Hepatocyte (in vitro differentiated cells): ENCODE data around the gene GPN3.

Experiments used
- EZH2 ChIP-seq: fragments of 200-600 bp; sonication (generic); IDR thresholded peaks from 2 replicates; pipeline ENCODE4 v1.6.1; 2016; ENCODE audit warnings: antibody characterized with exemption, mild to moderate bottlenecking, borderline replicate concordance
- TF ChIP-seq, protein P1 (sequence below): fragments of 200-600 bp; sonication (generic); IDR thresholded peaks from 2 replicates; pipeline ENCODE4 v1.5.1; 2016; ENCODE audit warnings: antibody characterized with exemption, mild to moderate bottlenecking; ENCODE audit not compliant: poor library complexity

DNA sequence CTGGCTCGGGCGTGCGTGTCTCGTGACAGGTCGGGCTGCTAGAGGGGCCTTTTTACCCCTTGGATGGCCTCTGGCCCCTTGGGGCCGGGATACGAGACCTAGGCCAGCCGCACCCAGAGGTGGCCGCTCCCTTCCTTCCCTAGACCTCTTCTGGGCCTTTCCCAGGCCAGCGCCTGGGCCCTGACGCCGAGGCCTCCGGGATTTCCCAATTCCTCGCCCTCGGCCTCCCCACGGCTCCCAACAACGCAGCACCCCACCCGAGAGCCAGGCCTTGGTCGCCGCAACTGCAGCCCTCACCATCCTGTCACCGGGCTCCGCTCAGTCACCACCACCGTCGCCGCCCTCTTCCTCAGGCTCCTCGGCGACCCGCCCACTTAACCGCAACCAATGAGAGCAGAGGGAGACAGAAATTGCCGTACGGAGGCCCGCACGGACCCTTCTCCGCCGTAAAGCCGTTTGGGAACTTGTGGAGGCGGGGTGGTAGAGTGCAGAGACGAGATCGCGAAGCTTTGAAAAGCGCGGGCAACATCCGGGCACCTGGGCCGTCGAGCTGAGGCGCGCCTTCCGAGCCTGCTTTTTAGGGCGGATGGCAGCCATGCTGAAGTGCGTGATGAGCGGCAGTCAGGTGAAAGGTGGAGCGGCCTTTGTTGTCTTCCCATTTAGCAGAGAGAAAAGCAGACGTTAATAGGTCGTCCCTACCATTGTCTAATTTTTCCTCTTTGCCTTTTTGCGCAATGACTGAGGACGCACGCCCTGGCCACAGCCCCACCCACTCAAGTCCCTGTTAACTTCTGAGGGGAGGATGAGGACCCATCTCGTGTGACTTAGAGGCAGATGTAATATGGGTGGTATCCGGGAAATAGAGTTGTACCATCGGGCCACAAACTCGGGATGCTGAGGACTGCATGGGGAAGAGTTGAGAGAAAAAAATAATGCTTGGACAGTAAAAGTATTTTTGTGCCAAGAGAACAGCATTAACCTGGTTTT, 34.0 kb upstream of the GPN3 start, which contains the start of the genes RAD9B and VPS29:
- TF ChIP-seq, protein P1, sequence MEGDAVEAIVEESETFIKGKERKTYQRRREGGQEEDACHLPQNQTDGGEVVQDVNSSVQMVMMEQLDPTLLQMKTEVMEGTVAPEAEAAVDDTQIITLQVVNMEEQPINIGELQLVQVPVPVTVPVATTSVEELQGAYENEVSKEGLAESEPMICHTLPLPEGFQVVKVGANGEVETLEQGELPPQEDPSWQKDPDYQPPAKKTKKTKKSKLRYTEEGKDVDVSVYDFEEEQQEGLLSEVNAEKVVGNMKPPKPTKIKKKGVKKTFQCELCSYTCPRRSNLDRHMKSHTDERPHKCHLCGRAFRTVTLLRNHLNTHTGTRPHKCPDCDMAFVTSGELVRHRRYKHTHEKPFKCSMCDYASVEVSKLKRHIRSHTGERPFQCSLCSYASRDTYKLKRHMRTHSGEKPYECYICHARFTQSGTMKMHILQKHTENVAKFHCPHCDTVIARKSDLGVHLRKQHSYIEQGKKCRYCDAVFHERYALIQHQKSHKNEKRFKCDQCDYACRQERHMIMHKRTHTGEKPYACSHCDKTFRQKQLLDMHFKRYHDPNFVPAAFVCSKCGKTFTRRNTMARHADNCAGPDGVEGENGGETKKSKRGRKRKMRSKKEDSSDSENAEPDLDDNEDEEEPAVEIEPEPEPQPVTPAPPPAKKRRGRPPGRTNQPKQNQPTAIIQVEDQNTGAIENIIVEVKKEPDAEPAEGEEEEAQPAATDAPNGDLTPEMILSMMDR, result no peak
- no peak for TF ChIP-seq EZH2
